Activated B cell treated with CpG ODN at 0.5 μM for 24 hours (primary cell): Measurements from ENCODE around the gene SYNE3. TPM values are rescaled to one million over a fixed set of nuclear protein-coding genes. Genes with fewer than 3 reads are reported as not detected.

Source experiments
- ATAC-seq: fragments of 200-7000 bp; cut with Tn5 transposase; one replicate; pipeline ENCODE4 v1.10.0; 2021; ENCODE audit warnings: low read depth, mild to moderate bottlenecking, moderate library complexity
- CTCF ChIA-PET: fragments of 350-600 bp; sonication (Branson Sonifier 250); formaldehyde crosslinking; loops from one replicate; lab custom pipeline; 2021; ENCODE audit warnings: antibody characterized with exemption; lab: Charles Lee
- POLR2A ChIA-PET: fragments of 350-600 bp; sonication (Branson Sonifier 250); formaldehyde crosslinking; loops from one replicate; lab custom pipeline; 2021; ENCODE audit warnings: antibody characterized with exemption; lab: Charles Lee
- DNase-seq: peaks from one replicate; pipeline ENCODE4 v3.0.0; 2022
- H3K27ac Mint-ChIP-seq: one replicate; pipeline ENCODE4 v1.8.0; 2020; ENCODE audit warnings: mixed read lengths
- H3K27me3 Mint-ChIP-seq: one replicate; pipeline ENCODE4 v1.8.0; 2021; ENCODE audit warnings: mixed read lengths
- H3K36me3 Mint-ChIP-seq: one replicate; pipeline ENCODE4 v1.8.0; 2021; ENCODE audit warnings: low read depth, mixed read lengths
- H3K4me1 Mint-ChIP-seq: one replicate; pipeline ENCODE4 v1.8.0; 2021; ENCODE audit warnings: mixed read lengths
- H3K4me3 Mint-ChIP-seq: one replicate; pipeline ENCODE4 v1.8.0; 2020; ENCODE audit warnings: mild to moderate bottlenecking, mixed read lengths
- H3K9me3 Mint-ChIP-seq: one replicate; pipeline ENCODE4 v1.8.0; 2020; ENCODE audit warnings: mixed read lengths
- intact Hi-C: fragments of 100-400 bp; cut with micrococcal nuclease; formaldehyde crosslinking; loops from one replicate; pipeline ENCODE4 v1.15.1; 2024
- total RNA-seq: library from RNA; stranded (reverse); gene quantifications from 2 replicates; pipeline ENCODE4 v1.2.3, GENCODE V29; 2022
- TF ChIP-seq, protein P1 (sequence below): fragments of 200-600 bp; IDR thresholded peaks from one replicate; pipeline ENCODE4 v1.8.0; 2022; ENCODE audit warnings: antibody characterized with exemption, mild to moderate bottlenecking

The SYNE3 gene
- total RNA-seq, 1 donor from 2014 or later = 104 TPM

DNA sequence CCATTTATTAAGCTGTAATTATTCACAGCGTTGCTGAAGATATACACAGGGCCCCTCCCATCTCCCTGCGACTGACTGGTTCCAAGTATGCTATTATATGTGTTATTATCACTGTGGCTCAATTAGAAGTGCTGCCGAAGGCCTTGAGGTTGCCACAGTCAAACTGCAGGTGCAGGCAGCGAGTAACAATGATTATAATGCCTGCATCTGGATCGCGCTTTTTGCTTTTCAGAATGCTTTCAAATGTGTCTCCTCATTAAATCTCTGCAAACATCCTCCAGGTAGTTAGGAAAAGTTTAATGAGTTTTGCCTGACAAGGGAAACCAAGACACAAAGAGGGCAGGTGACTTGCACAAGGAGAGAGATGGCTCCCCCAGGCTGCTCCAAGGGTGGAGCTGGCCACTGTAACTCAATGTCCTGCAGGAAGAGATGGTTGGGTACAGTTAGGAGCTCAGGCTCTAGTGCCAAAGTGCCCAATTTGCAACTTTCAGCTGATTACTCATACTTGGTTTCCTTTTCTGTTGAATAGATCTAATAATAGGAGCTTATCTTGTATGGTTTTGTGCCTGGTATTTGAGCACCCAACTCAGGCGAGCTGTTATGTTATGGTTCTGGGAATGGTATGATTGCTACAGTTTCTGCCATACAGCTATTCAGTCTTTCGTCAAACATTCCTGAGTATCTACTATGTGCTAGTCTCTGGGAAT lies 1.7 kb upstream of the SYNE3 start:
- Mint-ChIP-seq H3K27me3 (no peaks in the 10 kb centered on the region), H3K27ac (peak overlapping the region; percentile 93), H3K4me3 (peak overlapping the region; percentile 78), H3K36me3 (peaks cover 12% of the 10 kb centered on the region), H3K9me3 (no peaks in the 10 kb centered on the region), H3K4me1 (peaks cover 75% of the 10 kb centered on the region)
- ATAC-seq = peak; percentile 7
- intact Hi-C loops = loop anchor here (1.0 to 5.0 kb wide), 5 partner anchors 9 to 1551 kb away; partner anchors contain the start of gene DICER1
- POLR2A ChIA-PET = interaction anchor here (0.7 to 8.2 kb wide), 18 partner anchors 9 to 76 kb away, joined by 3 to 113 read pairs (median 4); partner anchors contain the start of gene GLRX5
- CTCF ChIA-PET = interaction anchor here (0.9 to 3.4 kb wide), 7 partner anchors 9 to 91 kb away, joined by 3 to 15 read pairs (median 6); no protein-coding TSS in a partner anchor
- DNase-seq = no peak
- TF ChIP-seq, protein P1, sequence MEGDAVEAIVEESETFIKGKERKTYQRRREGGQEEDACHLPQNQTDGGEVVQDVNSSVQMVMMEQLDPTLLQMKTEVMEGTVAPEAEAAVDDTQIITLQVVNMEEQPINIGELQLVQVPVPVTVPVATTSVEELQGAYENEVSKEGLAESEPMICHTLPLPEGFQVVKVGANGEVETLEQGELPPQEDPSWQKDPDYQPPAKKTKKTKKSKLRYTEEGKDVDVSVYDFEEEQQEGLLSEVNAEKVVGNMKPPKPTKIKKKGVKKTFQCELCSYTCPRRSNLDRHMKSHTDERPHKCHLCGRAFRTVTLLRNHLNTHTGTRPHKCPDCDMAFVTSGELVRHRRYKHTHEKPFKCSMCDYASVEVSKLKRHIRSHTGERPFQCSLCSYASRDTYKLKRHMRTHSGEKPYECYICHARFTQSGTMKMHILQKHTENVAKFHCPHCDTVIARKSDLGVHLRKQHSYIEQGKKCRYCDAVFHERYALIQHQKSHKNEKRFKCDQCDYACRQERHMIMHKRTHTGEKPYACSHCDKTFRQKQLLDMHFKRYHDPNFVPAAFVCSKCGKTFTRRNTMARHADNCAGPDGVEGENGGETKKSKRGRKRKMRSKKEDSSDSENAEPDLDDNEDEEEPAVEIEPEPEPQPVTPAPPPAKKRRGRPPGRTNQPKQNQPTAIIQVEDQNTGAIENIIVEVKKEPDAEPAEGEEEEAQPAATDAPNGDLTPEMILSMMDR = no peak

DNA sequence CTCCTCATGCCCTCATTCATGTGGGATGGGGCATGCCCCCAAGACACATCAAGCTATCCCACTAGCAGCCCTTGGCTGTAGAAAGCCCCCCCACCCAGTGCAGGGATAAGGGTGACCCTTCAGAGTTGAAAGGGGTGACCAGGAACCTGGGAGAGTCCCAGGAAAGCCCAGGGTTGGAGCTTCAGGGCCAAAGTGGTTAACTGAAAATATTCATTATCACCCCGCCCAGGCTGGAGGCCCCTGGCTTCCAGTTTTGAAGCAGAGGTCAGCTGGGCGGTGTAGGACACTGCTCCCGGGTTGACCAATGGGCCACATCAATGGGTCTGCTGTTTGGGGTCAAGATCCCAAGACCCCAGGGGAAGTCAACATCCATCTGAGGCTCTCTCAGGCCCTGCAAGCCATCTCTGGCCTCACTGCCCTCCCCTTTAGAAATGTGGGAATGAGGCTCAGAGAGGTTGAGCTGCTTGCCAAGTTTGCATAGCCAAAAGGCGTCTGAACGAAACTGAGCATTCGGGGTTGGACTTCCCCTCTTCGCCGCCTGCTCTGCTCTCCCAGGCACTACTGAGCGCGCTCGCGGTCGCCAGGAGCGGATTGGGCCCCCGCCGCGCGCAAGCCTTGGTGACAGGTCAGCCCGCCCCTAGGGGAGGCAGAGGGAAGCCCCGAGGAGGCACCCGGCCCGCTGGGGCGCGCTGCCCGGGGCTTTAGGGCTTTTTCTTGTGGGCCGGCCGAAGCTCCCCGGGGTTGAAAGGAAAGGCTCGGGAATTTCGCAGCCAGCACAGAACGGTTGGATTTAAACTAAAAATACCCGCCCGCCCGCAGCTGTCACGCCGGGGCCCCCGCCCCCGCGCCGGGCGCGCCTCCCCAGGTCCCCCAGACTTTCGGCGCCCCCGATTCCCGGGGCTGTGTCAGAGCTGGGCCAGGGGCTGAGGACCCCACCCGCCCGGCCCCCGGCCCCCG lies 576 bp downstream of the SYNE3 start:
- Mint-ChIP-seq H3K27ac (peak overlapping the region; percentile 93), H3K4me3 (peak overlapping the region; percentile 94), H3K36me3 (peaks cover 25% of the 10 kb centered on the region), H3K4me1 (peaks cover 79% of the 10 kb centered on the region), H3K27me3 (no peaks in the 10 kb centered on the region), H3K9me3 (no peaks in the 10 kb centered on the region)
- intact Hi-C loops = loop anchor here (1.0 to 5.0 kb wide), 8 partner anchors 12 to 1549 kb away; partner anchors contain the start of gene DICER1
- ATAC-seq = peak; percentile 85
- TF ChIP-seq, protein P1 = no peak
- peak; percentile 89 for DNase-seq
- CTCF ChIA-PET = interaction anchor here (0.7 to 4.9 kb wide), 7 partner anchors 10 to 74 kb away, joined by 3 to 27 read pairs (median 5); no protein-coding TSS in a partner anchor
- POLR2A ChIA-PET = interaction anchor here (0.6 to 8.2 kb wide), 19 partner anchors 9 to 1548 kb away, joined by 3 to 113 read pairs (median 6); partner anchors contain the start of gene GLRX5

DNA sequence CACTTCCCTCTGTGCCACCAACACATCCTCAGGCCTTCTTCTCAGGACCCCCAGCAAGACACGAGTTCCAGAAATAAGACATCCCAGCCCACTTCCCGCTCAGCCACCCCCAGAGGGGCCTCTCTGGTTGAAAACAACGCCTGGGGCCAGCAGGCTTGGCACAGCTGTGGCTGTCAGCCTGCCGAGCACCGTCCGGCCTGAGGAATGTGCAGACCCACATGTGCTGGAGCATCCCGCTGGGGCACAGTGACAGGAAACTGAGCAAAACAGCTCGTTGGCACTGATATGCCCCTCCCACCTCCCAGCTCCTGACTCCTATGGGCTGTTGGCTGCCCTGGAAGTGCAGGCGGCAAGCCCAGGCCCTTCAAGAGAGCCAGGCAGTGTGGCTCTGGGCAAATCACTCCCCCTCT lies 1.4 kb downstream of the SYNE3 start:
- POLR2A ChIA-PET = interaction anchor here (1.1 to 8.2 kb wide), 12 partner anchors 10 to 58 kb away, joined by 3 to 113 read pairs (median 10); partner anchors contain the start of gene GLRX5
- no peak for DNase-seq

DNA sequence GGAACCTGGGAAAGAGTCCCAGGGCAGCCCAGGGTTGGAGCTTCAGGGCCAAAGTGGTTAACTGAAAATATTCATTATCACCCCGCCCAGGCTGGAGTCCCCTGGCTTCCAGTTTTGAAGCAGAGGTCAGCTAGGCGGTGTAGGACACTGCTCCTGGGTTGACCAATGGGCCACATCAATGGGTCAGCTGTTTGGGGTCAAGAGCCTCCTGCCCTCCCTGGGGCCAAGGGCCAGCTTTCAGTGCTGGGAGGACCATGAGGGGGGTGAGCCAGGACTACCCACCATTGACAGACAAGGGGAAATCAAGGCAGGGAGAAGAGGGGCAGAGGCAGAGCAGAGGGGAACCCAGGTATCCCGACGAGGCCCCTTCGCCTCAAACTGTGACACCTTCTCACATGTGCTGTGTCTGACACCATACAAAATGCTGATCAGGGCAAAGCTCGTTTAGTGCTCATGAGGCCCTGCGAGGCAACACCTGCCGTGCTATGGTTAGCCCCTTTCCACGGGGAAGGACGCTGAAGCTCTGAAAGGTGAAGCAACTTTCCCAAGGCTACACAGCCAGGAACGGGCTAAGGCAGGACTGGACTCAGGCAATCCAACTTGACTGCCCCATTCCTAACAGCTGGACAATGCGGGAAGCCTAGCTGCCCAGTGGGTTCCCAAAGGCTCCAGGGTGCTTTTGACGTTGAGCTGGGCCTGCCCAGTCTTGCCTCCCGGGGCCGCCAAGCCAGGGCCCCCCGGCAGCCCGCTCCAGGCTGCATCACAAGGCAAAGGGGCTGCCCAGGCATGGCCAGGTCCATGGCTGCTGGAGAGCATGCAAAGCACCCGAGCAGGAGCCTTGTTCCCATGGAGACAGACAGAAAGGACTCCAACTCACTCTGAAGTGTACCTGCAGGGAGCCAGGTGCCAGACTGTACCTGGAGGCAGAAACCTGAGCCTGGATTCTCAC lies 2.0 kb downstream of the SYNE3 start:
- H3K36me3 Mint-ChIP-seq = peaks cover 38% of the 10 kb centered on the region
- ATAC-seq = no peak
- peaks cover 82% of the 10 kb centered on the region for H3K4me1 Mint-ChIP-seq
- POLR2A ChIA-PET = interaction anchor here (0.8 to 8.2 kb wide), 10 partner anchors 12 to 51 kb away, joined by 3 to 113 read pairs (median 11); partner anchors contain the start of gene GLRX5
- TF ChIP-seq, protein P1 = no peak
- intact Hi-C loops = loop anchor here (5.0 kb wide), 3 partner anchors 247 to 1547 kb away; partner anchors contain the start of gene DICER1
- no peaks in the 10 kb centered on the region for H3K27me3 Mint-ChIP-seq
- H3K9me3 Mint-ChIP-seq = no peaks in the 10 kb centered on the region
- peak overlapping the region; percentile 94 for H3K4me3 Mint-ChIP-seq
- no peak for DNase-seq
- CTCF ChIA-PET = interaction anchor here (1.1 to 4.9 kb wide), 4 partner anchors 9 to 72 kb away, joined by 4 to 27 read pairs (median 12); no protein-coding TSS in a partner anchor
- peak overlapping the region; percentile 93 for H3K27ac Mint-ChIP-seq

More for the DNA sequence above, 1.4 kb downstream of the SYNE3 start:
- no peaks in the 10 kb centered on the region for H3K9me3 Mint-ChIP-seq
- CTCF ChIA-PET = interaction anchor here (1.1 to 4.9 kb wide), 5 partner anchors 9 to 73 kb away, joined by 4 to 27 read pairs (median 5); no protein-coding TSS in a partner anchor
- ATAC-seq = no peak
- intact Hi-C loops = loop anchor here (5.0 kb wide), 3 partner anchors 248 to 1548 kb away; partner anchors contain the start of gene DICER1
- TF ChIP-seq, protein P1 = no peak
- peaks cover 31% of the 10 kb centered on the region for H3K36me3 Mint-ChIP-seq
- H3K27ac Mint-ChIP-seq = peak overlapping the region; percentile 93
- no peaks in the 10 kb centered on the region for H3K27me3 Mint-ChIP-seq
- peak overlapping the region; percentile 94 for H3K4me3 Mint-ChIP-seq
- H3K4me1 Mint-ChIP-seq = peaks cover 82% of the 10 kb centered on the region
